Femur (tissue), 1 donor: ENCODE data around the gene PDLIM4.

Source experiments
- DNase-seq: peaks from one replicate; pipeline ENCODE4 v3.0.0-alpha.2; 2017

PDLIM4 gene

GRCh38 chr5:132310141-132310834 is 52.8 kb downstream of the PDLIM4 start:
- DNase-seq, result no peak

GRCh38 chr5:132313366-132313765 is 55.9 kb downstream of the PDLIM4 start:
- no peak for DNase-seq

GRCh38 chr5:132313961-132314432 is 56.5 kb downstream of the PDLIM4 start:
- DNase-seq, result no peak

GRCh38 chr5:132315529-132316067 is 58.1 kb downstream of the PDLIM4 start:
- no peak for DNase-seq

GRCh38 chr5:132319975-132320374 is 62.5 kb downstream of the PDLIM4 start:
- DNase-seq, result no peak

GRCh38 chr5:132321109-132321721 is 63.7 kb downstream of the PDLIM4 start:
- DNase-seq, result no peak

- DNase-seq, result no peak
Observed at GRCh38 chr5:132322266-132322665, 64.8 kb downstream of the PDLIM4 start.
